ENCODE measurements around the gene GAL3ST2. TPM values are rescaled to one million over a fixed set of nuclear protein-coding genes. Genes with fewer than 3 reads are reported as not detected.

The GAL3ST2 gene
- total RNA-seq, 4 donors from 2014 or later, result 1.6 TPM; not detected in 3

DNA sequence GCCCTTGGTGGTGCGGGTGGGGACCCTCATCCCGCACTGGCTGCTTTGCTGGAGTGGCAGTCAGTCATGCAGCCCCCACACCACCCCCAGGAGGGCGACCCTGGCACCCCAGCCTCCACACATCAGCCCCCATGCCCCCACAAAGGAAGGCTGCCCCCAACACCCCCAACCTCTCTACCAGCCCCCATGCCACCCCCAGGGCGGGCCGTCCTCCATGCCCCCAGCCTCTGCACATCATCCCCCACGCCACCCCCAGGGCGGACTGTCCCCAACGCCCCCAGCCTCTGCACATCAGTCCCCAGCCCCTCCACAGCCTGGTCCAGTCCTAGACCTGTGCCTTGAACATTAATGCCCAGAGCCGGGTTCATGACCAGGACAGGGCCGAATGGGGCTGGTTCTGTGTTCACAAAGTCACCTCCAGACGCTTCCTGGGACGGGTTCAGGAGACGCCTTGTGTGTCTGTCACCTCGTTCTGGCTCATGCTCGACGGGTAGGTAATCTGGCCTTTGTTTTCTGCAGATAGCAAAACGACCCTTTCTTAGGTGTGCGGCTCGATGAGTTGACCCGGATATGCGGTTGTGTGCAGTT, 23.8 kb upstream of the GAL3ST2 start:
- intact Hi-C loops (cut with DNase I; ENCODE audit: low total_unique reads) (no loop called here), in situ Hi-C loops (cut with MboI; ENCODE audit: low sequenced_read_pairs in 4 of 4) (no loop called here)
- no peak for ATAC-seq
- Histone ChIP-seq H3K27me3 (no peaks in the 10 kb centered on the region), H3K4me1 (no peaks in the 10 kb centered on the region), H3K36me3 (peaks cover 0 to 61% of the 10 kb centered on the region in 2 donors), H3K4me3 (no peak overlapping the region), H3K9me3 (no peaks in the 10 kb centered on the region), H3K27ac (no peak overlapping the region)
- TF ChIP-seq, protein P1, sequence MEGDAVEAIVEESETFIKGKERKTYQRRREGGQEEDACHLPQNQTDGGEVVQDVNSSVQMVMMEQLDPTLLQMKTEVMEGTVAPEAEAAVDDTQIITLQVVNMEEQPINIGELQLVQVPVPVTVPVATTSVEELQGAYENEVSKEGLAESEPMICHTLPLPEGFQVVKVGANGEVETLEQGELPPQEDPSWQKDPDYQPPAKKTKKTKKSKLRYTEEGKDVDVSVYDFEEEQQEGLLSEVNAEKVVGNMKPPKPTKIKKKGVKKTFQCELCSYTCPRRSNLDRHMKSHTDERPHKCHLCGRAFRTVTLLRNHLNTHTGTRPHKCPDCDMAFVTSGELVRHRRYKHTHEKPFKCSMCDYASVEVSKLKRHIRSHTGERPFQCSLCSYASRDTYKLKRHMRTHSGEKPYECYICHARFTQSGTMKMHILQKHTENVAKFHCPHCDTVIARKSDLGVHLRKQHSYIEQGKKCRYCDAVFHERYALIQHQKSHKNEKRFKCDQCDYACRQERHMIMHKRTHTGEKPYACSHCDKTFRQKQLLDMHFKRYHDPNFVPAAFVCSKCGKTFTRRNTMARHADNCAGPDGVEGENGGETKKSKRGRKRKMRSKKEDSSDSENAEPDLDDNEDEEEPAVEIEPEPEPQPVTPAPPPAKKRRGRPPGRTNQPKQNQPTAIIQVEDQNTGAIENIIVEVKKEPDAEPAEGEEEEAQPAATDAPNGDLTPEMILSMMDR (IDR thresholded peaks at IDR 0.05 in 4 of 5, conservative IDR thresholded peaks at IDR 0.05 in 1 of 5), result no peak
- TF ChIP-seq POLR2A (IDR thresholded peaks at IDR 0.05), result no peak
- DNase-seq, result no peak

DNA sequence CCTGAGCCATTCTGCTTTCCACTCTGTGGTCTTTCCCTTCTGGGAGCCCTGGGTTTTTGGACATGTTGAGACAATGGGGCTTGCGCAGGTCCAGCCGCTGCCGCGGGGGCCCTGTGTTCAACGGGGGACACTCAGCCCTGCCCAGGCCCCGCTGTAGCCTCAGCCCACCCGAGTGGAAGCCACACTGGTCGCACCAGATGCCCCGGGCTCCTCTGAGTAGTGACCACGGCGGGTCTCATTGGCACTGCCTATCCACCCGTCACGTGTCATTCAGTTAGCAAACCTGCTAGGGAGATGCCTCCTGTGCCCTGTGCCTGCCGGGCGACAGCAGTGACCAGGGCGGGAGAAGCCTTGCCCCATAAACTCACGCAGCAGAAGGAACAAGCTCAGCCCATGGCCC, 23.1 kb upstream of the GAL3ST2 start:
- no peaks in the 10 kb centered on the region for H3K9me3 ChIP-seq
- ATAC-seq, result no peak
- in situ Hi-C loops (cut with MboI; ENCODE audit: low sequenced_read_pairs in 4 of 4), result no loop called here
- DNase-seq, result no peak
- H3K27me3 ChIP-seq, result no peaks in the 10 kb centered on the region
- intact Hi-C loops (cut with DNase I; ENCODE audit: low total_unique reads), result no loop called here
- H3K4me3 ChIP-seq, result no peak overlapping the region
- no peak for TF ChIP-seq POLR2A (IDR thresholded peaks at IDR 0.05)
- TF ChIP-seq, protein P1 (IDR thresholded peaks at IDR 0.05 in 4 of 5, conservative IDR thresholded peaks at IDR 0.05 in 1 of 5), result no peak
- peaks cover 0 to 60% of the 10 kb centered on the region in 2 donors for H3K36me3 ChIP-seq
- no peak overlapping the region for H3K27ac ChIP-seq
- no peaks in the 10 kb centered on the region for H3K4me1 ChIP-seq

DNA sequence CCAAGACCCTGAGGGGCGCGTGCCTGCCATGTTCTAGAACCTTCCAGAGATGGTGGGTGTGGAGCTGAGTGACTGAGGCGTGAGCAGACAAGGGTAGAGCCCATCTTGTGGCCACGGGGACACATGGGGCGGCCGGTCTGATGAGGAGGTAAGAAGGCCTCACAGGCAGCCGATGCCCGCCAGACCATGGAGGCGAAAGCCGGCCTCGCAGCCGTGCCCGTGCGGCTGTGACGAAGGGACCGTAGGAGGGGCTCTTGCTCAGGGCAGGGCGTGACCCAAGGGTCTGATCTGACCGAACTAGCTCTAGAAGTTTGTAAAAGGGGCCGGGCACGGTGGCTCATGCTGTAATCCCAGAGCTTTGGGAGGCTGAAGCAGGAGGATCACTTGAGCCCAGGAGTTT, 22.6 kb upstream of the GAL3ST2 start:
- in situ Hi-C loops (cut with MboI; ENCODE audit: low sequenced_read_pairs in 4 of 4) (no loop called here), intact Hi-C loops (cut with DNase I; ENCODE audit: low total_unique reads) (no loop called here)
- no peaks in the 10 kb centered on the region for H3K4me1 ChIP-seq
- H3K4me3 ChIP-seq, result no peak overlapping the region
- H3K27me3 ChIP-seq, result no peaks in the 10 kb centered on the region
- no peak for TF ChIP-seq POLR2A (IDR thresholded peaks at IDR 0.05)
- TF ChIP-seq, protein P1 (IDR thresholded peaks at IDR 0.05 in 4 of 5, conservative IDR thresholded peaks at IDR 0.05 in 1 of 5), result no peak
- DNase-seq, result no peak
- ATAC-seq, result no peak
- peaks cover 2 to 56% of the 10 kb centered on the region in 2 donors for H3K36me3 ChIP-seq
- no peak overlapping the region for H3K27ac ChIP-seq
- H3K9me3 ChIP-seq, result no peaks in the 10 kb centered on the region

DNA sequence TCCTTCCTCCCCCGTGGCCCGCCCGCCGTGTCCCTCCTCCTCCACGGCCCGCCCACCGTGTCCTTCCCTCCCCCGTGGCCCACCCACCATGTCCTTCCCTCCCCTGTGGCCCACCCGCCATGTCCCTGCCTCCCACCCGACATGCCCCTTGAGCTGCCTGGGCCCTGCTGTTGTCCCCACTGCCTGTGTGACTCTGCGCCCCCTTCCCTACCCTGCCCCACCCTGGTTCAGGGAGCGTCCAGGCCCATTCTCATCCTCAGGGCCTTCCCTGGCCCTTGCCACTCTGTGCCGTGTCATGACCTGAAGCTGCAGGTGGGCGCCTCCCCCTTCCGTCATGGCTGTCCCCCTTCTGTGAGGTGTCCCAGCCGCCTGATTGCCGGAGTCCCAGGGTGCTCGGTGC, 21.5 kb upstream of the GAL3ST2 start:
- DNase-seq (no peak), ATAC-seq (no peak)
- Histone ChIP-seq H3K9me3 (no peaks in the 10 kb centered on the region), H3K4me3 (no peak overlapping the region), H3K4me1 (no peaks in the 10 kb centered on the region), H3K36me3 (peaks cover 5 to 58% of the 10 kb centered on the region in 2 donors), H3K27me3 (no peaks in the 10 kb centered on the region), H3K27ac (no peak overlapping the region)
- intact Hi-C loops (cut with DNase I; ENCODE audit: low total_unique reads) (no loop called here), in situ Hi-C loops (cut with MboI; ENCODE audit: low sequenced_read_pairs in 4 of 4) (no loop called here)
- TF ChIP-seq POLR2A (IDR thresholded peaks at IDR 0.05), result no peak
- TF ChIP-seq, protein P1 (IDR thresholded peaks at IDR 0.05 in 4 of 5, conservative IDR thresholded peaks at IDR 0.05 in 1 of 5), result no peak

DNA sequence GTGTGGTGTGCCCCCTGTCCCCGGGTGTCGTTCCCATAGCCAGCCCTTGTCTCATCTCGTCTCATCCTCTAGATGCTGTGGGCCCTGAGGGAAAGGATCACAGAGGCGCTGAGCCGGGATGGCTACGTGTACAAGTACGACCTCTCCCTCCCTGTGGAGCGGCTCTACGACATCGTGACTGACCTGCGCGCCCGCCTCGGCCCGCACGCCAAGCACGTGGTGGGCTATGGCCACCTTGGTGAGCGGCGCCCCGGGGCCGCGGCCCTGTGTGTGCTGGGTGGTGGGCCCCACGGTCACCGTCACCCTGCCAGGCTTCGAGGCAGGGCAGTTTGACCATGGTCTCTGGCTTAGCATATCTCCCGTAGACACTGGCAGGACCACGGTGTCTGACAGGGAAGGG, 20.8 kb upstream of the GAL3ST2 start:
- in situ Hi-C loops (cut with MboI; ENCODE audit: low sequenced_read_pairs in 4 of 4) (no loop called here), intact Hi-C loops (cut with DNase I; ENCODE audit: low total_unique reads) (no loop called here)
- Histone ChIP-seq H3K4me3 (no peak overlapping the region), H3K4me1 (no peaks in the 10 kb centered on the region), H3K9me3 (no peaks in the 10 kb centered on the region), H3K27ac (no peak overlapping the region), H3K36me3 (peaks cover 5 to 58% of the 10 kb centered on the region in 2 donors), H3K27me3 (no peaks in the 10 kb centered on the region)
- DNase-seq, result no peak
- no peak for ATAC-seq
- TF ChIP-seq, protein P1 (IDR thresholded peaks at IDR 0.05 in 4 of 5, conservative IDR thresholded peaks at IDR 0.05 in 1 of 5), result no peak
- no peak for TF ChIP-seq POLR2A (IDR thresholded peaks at IDR 0.05)

All from gastrocnemius medialis (tissue), 4 donors.